ENCODE measurements around the gene CSTPP1.

CSTPP1 gene

GRCh38 chr11:47044119-47044518, 107.6 kb downstream of the CSTPP1 start:
- Mint-ChIP-seq H3K4me3 (no peak overlapping the region), H3K27me3 (ENCODE audit: low read depth) (no peaks in the 10 kb centered on the region), H3K4me1 (ENCODE audit: low read depth) (no peaks in the 10 kb centered on the region), H3K36me3 (ENCODE audit: low read depth) (no peaks in the 10 kb centered on the region), H3K9me3 (no peaks in the 10 kb centered on the region), H3K27ac (no peak overlapping the region)
- DNase-seq (ENCODE audit: low spot score), result no peak

- Mint-ChIP-seq H3K4me1 (ENCODE audit: low read depth) (no peaks in the 10 kb centered on the region), H3K27ac (no peak overlapping the region), H3K4me3 (no peak overlapping the region), H3K36me3 (ENCODE audit: low read depth) (no peaks in the 10 kb centered on the region), H3K27me3 (ENCODE audit: low read depth) (peaks cover 2% of the 10 kb centered on the region), H3K9me3 (no peaks in the 10 kb centered on the region)
- no peak for DNase-seq (ENCODE audit: low spot score)
Observed at GRCh38 chr11:47047972-47048371, 111.4 kb downstream of the CSTPP1 start.

GRCh38 chr11:47050284-47050683, 113.7 kb downstream of the CSTPP1 start:
- peaks cover 2% of the 10 kb centered on the region for H3K27me3 Mint-ChIP-seq (ENCODE audit: low read depth)

GRCh38 chr11:47051217-47051616, 114.7 kb downstream of the CSTPP1 start:
- no peaks in the 10 kb centered on the region for H3K36me3 Mint-ChIP-seq (ENCODE audit: low read depth)
- no peak overlapping the region for H3K27ac Mint-ChIP-seq
- DNase-seq (ENCODE audit: low spot score), result no peak

More at GRCh38 chr11:47050284-47050683, 113.7 kb downstream of the CSTPP1 start:
- H3K36me3 Mint-ChIP-seq (ENCODE audit: low read depth), result no peaks in the 10 kb centered on the region
- no peaks in the 10 kb centered on the region for H3K4me1 Mint-ChIP-seq (ENCODE audit: low read depth)
- no peak for DNase-seq (ENCODE audit: low spot score)
- H3K9me3 Mint-ChIP-seq, result no peaks in the 10 kb centered on the region
- no peak overlapping the region for H3K4me3 Mint-ChIP-seq
- no peak overlapping the region for H3K27ac Mint-ChIP-seq

GRCh38 chr11:47052165-47052564, 115.6 kb downstream of the CSTPP1 start:
- H3K27ac Mint-ChIP-seq, result no peak overlapping the region
- no peaks in the 10 kb centered on the region for H3K4me1 Mint-ChIP-seq (ENCODE audit: low read depth)
- peaks cover 2% of the 10 kb centered on the region for H3K27me3 Mint-ChIP-seq (ENCODE audit: low read depth)
- DNase-seq (ENCODE audit: low spot score), result no peak
- no peak overlapping the region for H3K4me3 Mint-ChIP-seq
- H3K36me3 Mint-ChIP-seq (ENCODE audit: low read depth), result no peaks in the 10 kb centered on the region
- H3K9me3 Mint-ChIP-seq, result no peaks in the 10 kb centered on the region

More at GRCh38 chr11:47051217-47051616, 114.7 kb downstream of the CSTPP1 start:
- Mint-ChIP-seq H3K4me1 (ENCODE audit: low read depth) (no peaks in the 10 kb centered on the region), H3K27me3 (ENCODE audit: low read depth) (peaks cover 2% of the 10 kb centered on the region), H3K9me3 (no peaks in the 10 kb centered on the region), H3K4me3 (no peak overlapping the region)

GRCh38 chr11:47052576-47052975, 116.0 kb downstream of the CSTPP1 start:
- no peaks in the 10 kb centered on the region for H3K4me1 Mint-ChIP-seq (ENCODE audit: low read depth)
- H3K27ac Mint-ChIP-seq, result no peak overlapping the region
- no peak for DNase-seq (ENCODE audit: low spot score)
- H3K9me3 Mint-ChIP-seq, result no peaks in the 10 kb centered on the region
- H3K4me3 Mint-ChIP-seq, result no peak overlapping the region
- H3K36me3 Mint-ChIP-seq (ENCODE audit: low read depth), result no peaks in the 10 kb centered on the region
- H3K27me3 Mint-ChIP-seq (ENCODE audit: low read depth), result peaks cover 2% of the 10 kb centered on the region

- no peak overlapping the region for H3K27ac Mint-ChIP-seq
- H3K4me3 Mint-ChIP-seq, result no peak overlapping the region
- no peaks in the 10 kb centered on the region for H3K9me3 Mint-ChIP-seq
- DNase-seq (ENCODE audit: low spot score), result no peak
- H3K4me1 Mint-ChIP-seq (ENCODE audit: low read depth), result no peaks in the 10 kb centered on the region
- H3K36me3 Mint-ChIP-seq (ENCODE audit: low read depth), result no peaks in the 10 kb centered on the region
- H3K27me3 Mint-ChIP-seq (ENCODE audit: low read depth), result no peaks in the 10 kb centered on the region
Observed at GRCh38 chr11:47055534-47055933, 119.0 kb downstream of the CSTPP1 start.

- Mint-ChIP-seq H3K9me3 (no peaks in the 10 kb centered on the region), H3K27ac (no peak overlapping the region), H3K27me3 (ENCODE audit: low read depth) (no peaks in the 10 kb centered on the region), H3K36me3 (ENCODE audit: low read depth) (no peaks in the 10 kb centered on the region), H3K4me1 (ENCODE audit: low read depth) (peaks cover 4% of the 10 kb centered on the region), H3K4me3 (no peak overlapping the region)
- no peak for DNase-seq (ENCODE audit: low spot score)
Observed at GRCh38 chr11:47056261-47056915, 119.8 kb downstream of the CSTPP1 start.

GRCh38 chr11:47057365-47057764, 120.8 kb downstream of the CSTPP1 start:
- H3K27ac Mint-ChIP-seq, result no peak overlapping the region
- H3K27me3 Mint-ChIP-seq (ENCODE audit: low read depth), result no peaks in the 10 kb centered on the region
- DNase-seq (ENCODE audit: low spot score), result no peak
- H3K9me3 Mint-ChIP-seq, result no peaks in the 10 kb centered on the region
- no peak overlapping the region for H3K4me3 Mint-ChIP-seq
- H3K4me1 Mint-ChIP-seq (ENCODE audit: low read depth), result peaks cover 4% of the 10 kb centered on the region
- no peaks in the 10 kb centered on the region for H3K36me3 Mint-ChIP-seq (ENCODE audit: low read depth)

- no peaks in the 10 kb centered on the region for H3K9me3 Mint-ChIP-seq
- peaks cover 4% of the 10 kb centered on the region for H3K4me1 Mint-ChIP-seq (ENCODE audit: low read depth)
- no peaks in the 10 kb centered on the region for H3K36me3 Mint-ChIP-seq (ENCODE audit: low read depth)
- no peaks in the 10 kb centered on the region for H3K27me3 Mint-ChIP-seq (ENCODE audit: low read depth)
- H3K4me3 Mint-ChIP-seq, result no peak overlapping the region
- no peak overlapping the region for H3K27ac Mint-ChIP-seq
- no peak for DNase-seq (ENCODE audit: low spot score)
Observed at GRCh38 chr11:47060807-47061206, 124.2 kb downstream of the CSTPP1 start.

GRCh38 chr11:47061429-47062178, 125.0 kb downstream of the CSTPP1 start:
- Mint-ChIP-seq H3K36me3 (ENCODE audit: low read depth) (no peaks in the 10 kb centered on the region), H3K27ac (no peak overlapping the region), H3K27me3 (ENCODE audit: low read depth) (no peaks in the 10 kb centered on the region), H3K4me3 (no peak overlapping the region), H3K4me1 (ENCODE audit: low read depth) (peaks cover 4% of the 10 kb centered on the region), H3K9me3 (no peaks in the 10 kb centered on the region)
- DNase-seq (ENCODE audit: low spot score), result no peak

GRCh38 chr11:47062736-47063135, 126.2 kb downstream of the CSTPP1 start:
- DNase-seq (ENCODE audit: low spot score), result no peak
- H3K36me3 Mint-ChIP-seq (ENCODE audit: low read depth), result no peaks in the 10 kb centered on the region
- H3K4me1 Mint-ChIP-seq (ENCODE audit: low read depth), result peaks cover 4% of the 10 kb centered on the region
- no peaks in the 10 kb centered on the region for H3K9me3 Mint-ChIP-seq
- H3K27ac Mint-ChIP-seq, result no peak overlapping the region
- no peaks in the 10 kb centered on the region for H3K27me3 Mint-ChIP-seq (ENCODE audit: low read depth)
- H3K4me3 Mint-ChIP-seq, result no peak overlapping the region

- no peak for DNase-seq (ENCODE audit: low spot score)
- no peak overlapping the region for H3K27ac Mint-ChIP-seq
- no peaks in the 10 kb centered on the region for H3K36me3 Mint-ChIP-seq (ENCODE audit: low read depth)
- H3K9me3 Mint-ChIP-seq, result no peaks in the 10 kb centered on the region
- H3K4me3 Mint-ChIP-seq, result no peak overlapping the region
- no peaks in the 10 kb centered on the region for H3K4me1 Mint-ChIP-seq (ENCODE audit: low read depth)
- H3K27me3 Mint-ChIP-seq (ENCODE audit: low read depth), result peaks cover 3% of the 10 kb centered on the region
Observed at GRCh38 chr11:47067401-47067800, 130.8 kb downstream of the CSTPP1 start.

GRCh38 chr11:47070769-47071168, 134.2 kb downstream of the CSTPP1 start:
- Mint-ChIP-seq H3K4me1 (ENCODE audit: low read depth) (no peaks in the 10 kb centered on the region), H3K9me3 (no peaks in the 10 kb centered on the region), H3K36me3 (ENCODE audit: low read depth) (no peaks in the 10 kb centered on the region), H3K27me3 (ENCODE audit: low read depth) (peaks cover 3% of the 10 kb centered on the region), H3K4me3 (no peak overlapping the region), H3K27ac (no peak overlapping the region)
- no peak for DNase-seq (ENCODE audit: low spot score)
